Measurements from ENCODE around the gene HDGFL2. TPM values are rescaled to one million over a fixed set of nuclear protein-coding genes. Genes with fewer than 3 reads are reported as not detected.

HDGFL2 gene
- total and polyA plus RNA-seq, 2 donors (not counting 1 experiment from before 2014, with no cell fraction given): 19.5 to 51.2 TPM

DNA sequence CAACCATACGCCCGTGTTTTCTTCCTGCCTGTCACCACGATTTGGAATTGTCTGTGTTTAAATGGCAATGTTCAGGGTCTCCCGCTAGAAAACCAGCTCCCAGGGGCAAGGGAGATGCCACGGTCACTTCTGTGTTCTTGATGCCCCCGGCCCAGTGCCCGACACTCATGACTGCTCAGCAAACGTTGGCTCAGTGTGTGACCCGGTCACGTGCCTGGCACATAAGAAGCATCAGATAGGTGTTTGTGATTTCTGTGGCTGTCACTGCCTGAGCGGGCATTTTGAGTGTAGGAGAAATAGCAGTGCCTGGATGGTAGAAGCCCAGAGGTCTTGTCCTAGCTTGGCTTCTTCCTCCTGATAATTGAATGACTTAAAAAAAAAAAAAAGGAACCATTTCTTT is 15.5 kb downstream of the HDGFL2 start:
- Histone ChIP-seq H3K4me2 (ENCODE audit: extremely low read depth, insufficient read depth, low read length) (no peak overlapping the region), H3K27ac (ENCODE audit: insufficient read depth, low read length) (no peak overlapping the region), H4K20me1 (ENCODE audit: control insufficient read depth, extremely low read depth, insufficient read depth, low read length) (no peaks in the 10 kb centered on the region), H3K36me3 (ENCODE audit: control insufficient read depth, insufficient read depth, low read length) (peaks cover 26% of the 10 kb centered on the region), H3K79me2 (ENCODE audit: control insufficient read depth, insufficient read depth, low read length) (no peaks in the 10 kb centered on the region), H3K4me3 (replicated peaks in 1 of 4; ENCODE audit: control extremely low read depth in 1 of 4, insufficient read depth in 1 of 4, low read depth in 3 of 4, low read length in 4 of 4) (no peak overlapping the region), H3K27me3 (ENCODE audit: control insufficient read depth, insufficient read depth, low read length) (no peaks in the 10 kb centered on the region), H3K9me3 (ENCODE audit: control insufficient read depth, insufficient read depth, low read depth, low read length) (no peaks in the 10 kb centered on the region), H3K9ac (ENCODE audit: insufficient read depth, low read length) (no peak overlapping the region), H2AFZ (ENCODE audit: low read length) (no peak overlapping the region), H3K4me1 (ENCODE audit: control insufficient read depth, extremely low read depth, insufficient read depth, low read length) (no peaks in the 10 kb centered on the region)
- no peak for TF ChIP-seq EZH2 (IDR thresholded peaks at IDR 0.05; ENCODE audit: low read length, missing control alignments)
- TF ChIP-seq, protein P1, sequence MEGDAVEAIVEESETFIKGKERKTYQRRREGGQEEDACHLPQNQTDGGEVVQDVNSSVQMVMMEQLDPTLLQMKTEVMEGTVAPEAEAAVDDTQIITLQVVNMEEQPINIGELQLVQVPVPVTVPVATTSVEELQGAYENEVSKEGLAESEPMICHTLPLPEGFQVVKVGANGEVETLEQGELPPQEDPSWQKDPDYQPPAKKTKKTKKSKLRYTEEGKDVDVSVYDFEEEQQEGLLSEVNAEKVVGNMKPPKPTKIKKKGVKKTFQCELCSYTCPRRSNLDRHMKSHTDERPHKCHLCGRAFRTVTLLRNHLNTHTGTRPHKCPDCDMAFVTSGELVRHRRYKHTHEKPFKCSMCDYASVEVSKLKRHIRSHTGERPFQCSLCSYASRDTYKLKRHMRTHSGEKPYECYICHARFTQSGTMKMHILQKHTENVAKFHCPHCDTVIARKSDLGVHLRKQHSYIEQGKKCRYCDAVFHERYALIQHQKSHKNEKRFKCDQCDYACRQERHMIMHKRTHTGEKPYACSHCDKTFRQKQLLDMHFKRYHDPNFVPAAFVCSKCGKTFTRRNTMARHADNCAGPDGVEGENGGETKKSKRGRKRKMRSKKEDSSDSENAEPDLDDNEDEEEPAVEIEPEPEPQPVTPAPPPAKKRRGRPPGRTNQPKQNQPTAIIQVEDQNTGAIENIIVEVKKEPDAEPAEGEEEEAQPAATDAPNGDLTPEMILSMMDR (conservative IDR thresholded peaks at IDR 0.05 in 1 of 2, IDR thresholded peaks at IDR 0.05 in 1 of 2; ENCODE audit: low read depth in 1 of 2, low read length in 2 of 2): no peak
- DNase-seq (ENCODE audit: low read depth in 2 of 2): no peak

DNA sequence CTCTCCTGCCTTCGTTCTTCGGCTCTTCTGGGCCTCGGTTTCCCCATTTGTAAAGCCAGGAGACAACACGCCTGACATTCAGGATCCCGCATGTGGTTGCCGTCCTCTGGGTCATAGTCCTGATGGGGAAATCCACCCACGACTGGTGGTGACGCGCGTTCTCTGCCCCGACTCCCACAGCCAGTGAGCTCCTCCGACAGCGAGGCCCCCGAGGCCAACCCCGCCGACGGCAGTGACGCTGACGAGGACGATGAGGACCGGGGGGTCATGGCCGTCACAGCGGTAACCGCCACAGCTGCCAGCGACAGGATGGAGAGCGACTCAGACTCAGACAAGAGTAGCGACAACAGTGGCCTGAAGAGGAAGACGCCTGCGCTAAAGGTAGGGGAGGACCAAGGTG is 16.4 kb downstream of the HDGFL2 start:
- Histone ChIP-seq H3K36me3 (ENCODE audit: control insufficient read depth, insufficient read depth, low read length) (peaks cover 25% of the 10 kb centered on the region), H3K4me2 (ENCODE audit: extremely low read depth, insufficient read depth, low read length) (no peak overlapping the region), H3K9me3 (ENCODE audit: control insufficient read depth, insufficient read depth, low read depth, low read length) (no peaks in the 10 kb centered on the region), H3K79me2 (ENCODE audit: control insufficient read depth, insufficient read depth, low read length) (no peaks in the 10 kb centered on the region), H3K27me3 (ENCODE audit: control insufficient read depth, insufficient read depth, low read length) (no peaks in the 10 kb centered on the region), H3K27ac (ENCODE audit: insufficient read depth, low read length) (no peak overlapping the region), H3K4me1 (ENCODE audit: control insufficient read depth, extremely low read depth, insufficient read depth, low read length) (no peaks in the 10 kb centered on the region), H2AFZ (ENCODE audit: low read length) (no peak overlapping the region), H3K9ac (ENCODE audit: insufficient read depth, low read length) (no peak overlapping the region), H3K4me3 (replicated peaks in 1 of 4; ENCODE audit: control extremely low read depth in 1 of 4, insufficient read depth in 1 of 4, low read depth in 3 of 4, low read length in 4 of 4) (no peak overlapping the region), H4K20me1 (ENCODE audit: control insufficient read depth, extremely low read depth, insufficient read depth, low read length) (no peaks in the 10 kb centered on the region)
- TF ChIP-seq, protein P1 (conservative IDR thresholded peaks at IDR 0.05 in 1 of 2, IDR thresholded peaks at IDR 0.05 in 1 of 2; ENCODE audit: low read depth in 1 of 2, low read length in 2 of 2): no peak
- TF ChIP-seq EZH2 (IDR thresholded peaks at IDR 0.05; ENCODE audit: low read length, missing control alignments): no peak
- DNase-seq (ENCODE audit: low read depth in 2 of 2): no peak

DNA sequence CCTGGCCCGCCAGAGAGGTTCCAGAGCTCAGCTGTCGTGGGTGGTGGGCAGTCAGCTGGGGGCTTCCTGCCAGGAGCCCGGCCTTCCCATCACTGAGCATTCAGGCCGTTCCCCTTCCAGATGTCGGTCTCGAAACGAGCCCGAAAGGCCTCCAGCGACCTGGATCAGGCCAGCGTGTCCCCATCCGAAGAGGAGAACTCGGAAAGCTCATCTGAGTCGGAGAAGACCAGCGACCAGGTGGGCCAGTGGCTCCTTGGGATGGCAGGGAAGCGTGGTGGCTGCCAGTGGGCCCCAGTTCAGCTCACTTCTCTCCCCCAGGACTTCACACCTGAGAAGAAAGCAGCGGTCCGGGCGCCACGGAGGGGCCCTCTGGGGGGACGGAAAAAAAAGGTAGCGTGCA is 19.3 kb downstream of the HDGFL2 start:
- Histone ChIP-seq H3K27me3 (ENCODE audit: control insufficient read depth, insufficient read depth, low read length) (no peaks in the 10 kb centered on the region), H3K27ac (ENCODE audit: insufficient read depth, low read length) (no peak overlapping the region), H2AFZ (ENCODE audit: low read length) (no peak overlapping the region), H3K9me3 (ENCODE audit: control insufficient read depth, insufficient read depth, low read depth, low read length) (no peaks in the 10 kb centered on the region), H3K4me2 (ENCODE audit: extremely low read depth, insufficient read depth, low read length) (no peak overlapping the region), H3K4me1 (ENCODE audit: control insufficient read depth, extremely low read depth, insufficient read depth, low read length) (no peaks in the 10 kb centered on the region), H3K79me2 (ENCODE audit: control insufficient read depth, insufficient read depth, low read length) (no peaks in the 10 kb centered on the region), H3K4me3 (replicated peaks in 1 of 4; ENCODE audit: control extremely low read depth in 1 of 4, insufficient read depth in 1 of 4, low read depth in 3 of 4, low read length in 4 of 4) (no peak overlapping the region), H3K36me3 (ENCODE audit: control insufficient read depth, insufficient read depth, low read length) (peaks cover 30% of the 10 kb centered on the region), H4K20me1 (ENCODE audit: control insufficient read depth, extremely low read depth, insufficient read depth, low read length) (no peaks in the 10 kb centered on the region), H3K9ac (ENCODE audit: insufficient read depth, low read length) (no peak overlapping the region)
- no peak for DNase-seq (ENCODE audit: low read depth in 2 of 2)
- no peak for TF ChIP-seq EZH2 (IDR thresholded peaks at IDR 0.05; ENCODE audit: low read length, missing control alignments)
- TF ChIP-seq, protein P1 (conservative IDR thresholded peaks at IDR 0.05 in 1 of 2, IDR thresholded peaks at IDR 0.05 in 1 of 2; ENCODE audit: low read depth in 1 of 2, low read length in 2 of 2): no peak
